CD4-positive, alpha-beta T cell treated with Interleukin-6 at 100 ng/mL for 8 hours (primary cell): Measurements from ENCODE around the gene C1QTNF1.

ENCODE experiments used
- DNase-seq: peaks from one replicate; pipeline ENCODE4 v3.0.0-alpha.2; 2020; ENCODE audit warnings: mixed read lengths, low spot score

Gene C1QTNF1

DNA sequence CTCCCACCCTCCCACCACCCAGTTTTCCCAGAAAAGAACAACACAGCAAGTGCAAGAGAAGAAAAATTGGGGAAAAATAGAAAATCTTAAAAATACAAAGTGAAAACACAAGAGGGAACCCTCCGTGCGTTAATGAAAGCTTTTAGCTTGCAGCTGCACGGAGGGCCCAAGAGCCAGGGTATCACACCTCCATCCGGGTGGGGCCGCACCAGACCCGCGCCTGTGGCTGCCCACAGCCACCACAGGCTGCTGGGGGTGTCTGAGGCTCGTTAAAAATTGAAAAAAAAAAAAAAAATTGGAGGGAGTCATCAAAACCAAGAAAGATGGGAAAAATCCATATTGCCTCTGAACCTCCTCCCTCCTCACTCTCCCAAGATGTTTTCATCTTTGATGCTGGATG lies 69.3 kb downstream of the C1QTNF1 start:
- no peak for DNase-seq

DNA sequence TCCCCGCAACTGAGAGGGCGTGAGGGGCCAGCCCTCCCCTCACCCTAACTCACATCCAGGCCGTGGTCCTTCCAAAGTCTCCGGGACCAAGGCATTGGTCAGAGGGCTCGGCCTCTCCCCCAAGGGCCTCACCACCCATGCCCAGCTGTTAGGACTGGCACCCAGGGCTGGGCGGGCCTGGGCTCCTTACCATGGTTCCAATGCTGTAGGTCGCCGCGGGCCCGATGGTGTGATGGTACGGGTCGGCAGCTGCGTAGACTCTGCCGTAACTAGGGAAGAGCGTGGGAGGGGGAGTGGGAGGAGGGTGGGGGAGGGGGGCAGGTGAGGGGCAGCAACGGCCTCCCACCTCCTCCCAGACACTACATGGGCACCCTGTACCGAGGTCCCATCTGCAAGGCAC lies 70.3 kb downstream of the C1QTNF1 start:
- no peak for DNase-seq

GRCh38 chr17:79095345-79096055 lies 71.5 kb downstream of the C1QTNF1 start:
- no peak for DNase-seq

- no peak for DNase-seq
These were observed 72.5 kb downstream of the C1QTNF1 start for GRCh38 chr17:79096477-79096876.

DNA sequence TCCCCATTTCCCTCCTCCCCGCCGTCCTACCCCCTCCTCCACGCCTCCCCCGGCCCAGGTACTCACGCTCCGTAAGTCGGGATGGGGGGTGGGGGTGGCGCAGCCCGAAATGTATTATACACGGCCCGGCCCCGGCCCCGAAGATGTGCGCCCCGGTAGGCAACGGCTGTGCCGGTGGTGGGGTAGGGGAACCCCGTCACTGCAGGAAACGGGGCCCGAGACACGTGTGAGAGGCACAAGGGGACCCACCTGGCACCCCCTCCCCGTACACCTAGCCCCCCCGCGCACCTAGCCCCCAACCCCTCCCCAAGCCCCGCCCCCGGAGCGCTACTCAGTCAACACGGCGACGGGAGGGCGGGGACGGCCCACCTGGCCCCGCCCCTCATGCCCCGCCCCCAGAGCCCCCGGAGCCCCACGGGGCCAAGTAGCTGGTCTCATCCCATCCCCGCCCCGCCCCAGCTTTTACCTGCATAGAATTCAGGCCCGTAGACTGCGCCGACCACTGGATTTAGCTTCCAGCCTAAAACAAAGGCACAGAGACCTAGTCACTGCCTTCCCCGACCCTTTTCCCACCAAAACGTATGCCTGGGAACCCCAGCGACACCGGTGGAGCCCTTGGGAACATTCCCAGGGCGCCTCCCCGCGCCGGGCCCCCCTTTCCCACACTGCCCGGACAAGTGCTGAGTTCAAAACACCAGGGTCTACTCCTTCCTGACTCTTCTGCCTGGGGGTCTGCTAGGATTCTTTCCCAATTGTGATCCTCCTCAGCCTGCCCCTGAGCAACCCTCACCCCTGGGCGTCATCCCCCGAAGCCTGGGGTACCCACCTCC lies 73.5 kb downstream of the C1QTNF1 start:
- no peak for DNase-seq

DNA sequence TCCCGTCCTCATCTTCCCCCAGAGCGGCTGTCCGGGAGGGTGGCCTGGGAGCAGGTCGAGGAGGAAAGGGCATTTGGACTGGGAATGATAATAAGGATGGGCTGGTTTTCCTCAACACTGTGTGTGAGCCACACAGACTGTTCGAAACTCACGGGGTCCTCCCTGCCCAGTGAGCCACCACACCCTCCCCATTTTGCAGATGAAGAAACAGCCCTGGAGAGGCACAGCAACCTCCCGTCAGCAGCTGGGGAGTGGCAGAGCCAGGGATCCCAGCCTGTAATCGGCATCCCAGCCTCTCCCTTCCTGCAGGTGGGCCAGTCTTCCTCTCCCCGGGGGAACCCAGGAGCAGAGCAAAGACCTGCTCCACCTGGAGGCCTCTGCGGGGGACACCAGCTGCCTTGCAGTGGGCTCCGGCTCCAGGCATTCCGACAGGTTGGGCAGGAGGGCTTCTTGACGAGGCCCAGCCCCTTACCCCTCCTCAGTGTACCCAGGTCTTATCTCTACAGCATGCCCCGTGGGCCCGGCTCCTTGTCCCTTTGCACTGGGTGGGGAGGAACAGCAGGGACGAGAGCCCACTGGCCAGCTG lies 74.4 kb downstream of the C1QTNF1 start:
- no peak for DNase-seq
